GM10248 (cell line): ENCODE measurements around the gene AUTS2.

ENCODE experiments used
- CTCF ChIA-PET: fragments of 300-600 bp; sonication (Branson Sonifier 250); formaldehyde crosslinking; extraction: SDS; loops from one replicate; lab custom pipeline; 2021; ENCODE audit warnings: antibody characterized with exemption; lab: Yijun Ruan, JAX
- POLR2A ChIA-PET: fragments of 350-650 bp; sonication (Branson Sonifier 250); formaldehyde crosslinking; extraction: SDS; loops from one replicate; lab custom pipeline; 2020; ENCODE audit warnings: antibody characterized with exemption; lab: Yijun Ruan, JAX
- DNase-seq: peaks from one replicate; pipeline ENCODE4 v3.0.0; 2012; ENCODE audit errors: extremely low spot score
- TF ChIP-seq, protein P1 (sequence below): IDR thresholded peaks from 2 replicates; pipeline ENCODE4 v1.5.1; 2012; ENCODE audit warnings: mild to moderate bottlenecking, low read depth; ENCODE audit errors: extremely low read depth, missing control alignments, control extremely low read depth

The AUTS2 gene

DNA sequence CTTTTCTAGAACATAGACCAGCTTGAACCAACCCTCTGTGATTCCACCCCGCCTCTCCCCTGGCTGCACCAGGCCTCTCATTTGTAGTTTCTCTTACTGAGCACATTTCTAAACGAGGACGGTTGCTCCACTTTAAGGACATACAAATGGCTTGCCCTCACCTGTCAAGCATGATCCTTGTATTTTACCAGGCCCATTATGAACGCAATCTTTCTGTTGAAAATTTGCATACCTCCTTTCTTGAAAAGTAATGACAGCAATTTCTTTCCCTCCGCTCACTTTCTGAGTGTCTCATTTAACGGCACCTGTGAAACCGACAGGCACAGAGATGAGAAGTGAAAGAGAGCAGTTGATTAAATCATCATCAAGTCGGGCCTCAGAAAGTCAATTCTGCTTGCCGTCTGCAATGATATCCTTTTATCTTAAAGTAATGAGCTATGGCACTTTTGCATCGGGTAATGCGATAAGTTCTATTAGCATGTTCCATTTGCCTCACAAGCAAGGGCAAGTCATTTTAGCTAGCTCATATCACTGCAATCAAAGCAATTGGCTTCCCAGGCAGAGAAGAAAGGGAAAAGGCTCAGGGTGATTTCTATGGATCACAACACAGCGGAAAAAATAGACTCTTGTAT is 828.1 kb downstream of the AUTS2 start:
- CTCF ChIA-PET: interaction anchor here (0.7 to 1.2 kb wide), 2 partner anchors 9 to 35 kb away, joined by 3 read pairs; no protein-coding TSS in a partner anchor
- DNase-seq: no peak
- TF ChIP-seq, protein P1, sequence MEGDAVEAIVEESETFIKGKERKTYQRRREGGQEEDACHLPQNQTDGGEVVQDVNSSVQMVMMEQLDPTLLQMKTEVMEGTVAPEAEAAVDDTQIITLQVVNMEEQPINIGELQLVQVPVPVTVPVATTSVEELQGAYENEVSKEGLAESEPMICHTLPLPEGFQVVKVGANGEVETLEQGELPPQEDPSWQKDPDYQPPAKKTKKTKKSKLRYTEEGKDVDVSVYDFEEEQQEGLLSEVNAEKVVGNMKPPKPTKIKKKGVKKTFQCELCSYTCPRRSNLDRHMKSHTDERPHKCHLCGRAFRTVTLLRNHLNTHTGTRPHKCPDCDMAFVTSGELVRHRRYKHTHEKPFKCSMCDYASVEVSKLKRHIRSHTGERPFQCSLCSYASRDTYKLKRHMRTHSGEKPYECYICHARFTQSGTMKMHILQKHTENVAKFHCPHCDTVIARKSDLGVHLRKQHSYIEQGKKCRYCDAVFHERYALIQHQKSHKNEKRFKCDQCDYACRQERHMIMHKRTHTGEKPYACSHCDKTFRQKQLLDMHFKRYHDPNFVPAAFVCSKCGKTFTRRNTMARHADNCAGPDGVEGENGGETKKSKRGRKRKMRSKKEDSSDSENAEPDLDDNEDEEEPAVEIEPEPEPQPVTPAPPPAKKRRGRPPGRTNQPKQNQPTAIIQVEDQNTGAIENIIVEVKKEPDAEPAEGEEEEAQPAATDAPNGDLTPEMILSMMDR: no peak
- POLR2A ChIA-PET: interaction anchor here (0.6 kb wide), 1 partner anchor 18 kb away, joined by 4 read pairs; no protein-coding TSS in a partner anchor

DNA sequence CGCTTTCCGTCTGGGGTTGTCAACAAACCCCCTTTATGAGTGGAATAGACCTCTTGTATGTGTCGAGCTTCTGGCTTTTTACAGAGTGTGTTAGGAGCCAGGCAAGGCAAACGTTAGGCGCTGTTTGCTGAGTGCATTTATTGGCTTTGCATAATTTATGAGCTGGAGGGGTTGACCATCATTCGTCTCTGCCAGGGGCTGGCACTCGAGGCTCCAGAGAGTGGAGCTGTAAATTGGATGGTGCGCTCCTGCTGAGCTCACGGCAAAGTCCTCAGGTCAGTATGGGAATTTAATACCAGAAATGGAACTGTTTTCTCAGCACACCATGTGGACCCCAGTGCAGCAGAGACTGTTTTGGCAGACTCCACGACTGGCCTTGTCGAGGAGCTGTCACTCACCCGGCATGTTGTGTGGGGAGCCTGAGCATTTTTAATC is 834.3 kb downstream of the AUTS2 start:
- DNase-seq: no peak
- TF ChIP-seq, protein P1: no peak
- POLR2A ChIA-PET: no interaction called here
- CTCF ChIA-PET: interaction anchor here (0.9 to 1.3 kb wide), 5 partner anchors 8 to 19 kb away, joined by 3 to 4 read pairs (median 3); no protein-coding TSS in a partner anchor

DNA sequence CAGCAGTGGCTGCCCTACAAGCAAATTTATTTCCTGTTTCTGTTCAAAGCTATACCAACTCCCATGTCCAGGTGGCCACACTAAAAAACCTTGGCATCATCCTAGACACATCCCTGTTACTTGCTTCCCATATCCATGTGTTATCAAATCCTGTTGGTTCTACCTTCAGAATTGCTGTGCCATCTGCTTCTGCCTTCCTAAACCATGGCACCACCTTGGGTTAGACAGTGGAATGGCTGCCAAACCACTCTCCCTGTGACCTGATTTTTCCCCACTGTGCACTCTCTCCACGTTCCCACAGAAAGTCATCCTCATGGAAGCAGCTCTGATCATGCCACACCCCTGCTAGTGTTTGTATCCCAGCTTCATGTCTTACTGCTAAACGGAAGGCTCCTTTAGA is 836.1 kb downstream of the AUTS2 start:
- TF ChIP-seq, protein P1: no peak
- ChIA-PET POLR2A (no interaction called here), CTCF (interaction anchor here (1.4 kb wide), 1 partner anchor 56 kb away, joined by 4 read pairs; no protein-coding TSS in a partner anchor)
- DNase-seq: no peak

DNA sequence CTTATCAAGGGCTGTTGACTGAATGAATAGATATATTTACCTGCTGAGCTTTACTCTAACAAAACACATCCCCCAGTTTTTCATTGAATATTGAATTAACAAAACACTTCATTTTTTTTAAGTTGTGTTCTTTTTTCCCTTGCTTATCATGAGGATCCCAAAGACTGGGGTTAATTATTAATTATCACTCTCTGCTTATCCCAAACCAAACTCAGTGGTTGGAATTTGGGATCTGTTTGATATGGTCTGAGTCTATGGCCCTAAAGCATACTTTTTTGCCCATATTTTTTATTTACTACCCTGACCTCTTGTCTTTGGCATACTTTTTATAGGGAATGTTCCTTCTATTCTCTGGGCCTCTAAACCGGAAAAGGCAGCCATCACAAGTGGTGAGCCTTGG is 836.5 kb downstream of the AUTS2 start:
- POLR2A ChIA-PET: no interaction called here
- no peak for DNase-seq
- TF ChIP-seq, protein P1: no peak
- CTCF ChIA-PET: interaction anchor here (1.4 kb wide), 1 partner anchor 56 kb away, joined by 4 read pairs; no protein-coding TSS in a partner anchor

DNA sequence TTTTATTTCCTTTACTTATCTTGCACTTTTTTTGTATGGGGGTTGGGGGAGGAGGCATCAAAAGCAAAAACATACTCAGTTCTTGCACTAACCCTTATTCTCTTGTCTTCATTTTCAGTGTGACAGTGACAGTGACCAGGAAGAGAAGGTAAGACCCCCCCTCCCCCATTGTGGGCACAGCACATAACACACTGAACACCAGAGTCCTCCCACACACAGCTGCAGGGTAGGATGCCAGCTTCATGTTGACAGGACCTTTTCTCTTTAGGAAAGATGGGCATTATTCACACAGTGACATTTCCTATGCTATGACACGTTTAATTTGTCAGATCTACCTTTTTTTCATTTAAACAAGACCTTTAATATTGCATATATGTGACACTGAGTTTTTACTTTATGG is 837.4 kb downstream of the AUTS2 start:
- CTCF ChIA-PET: no interaction called here
- POLR2A ChIA-PET: no interaction called here
- TF ChIP-seq, protein P1: no peak

DNA sequence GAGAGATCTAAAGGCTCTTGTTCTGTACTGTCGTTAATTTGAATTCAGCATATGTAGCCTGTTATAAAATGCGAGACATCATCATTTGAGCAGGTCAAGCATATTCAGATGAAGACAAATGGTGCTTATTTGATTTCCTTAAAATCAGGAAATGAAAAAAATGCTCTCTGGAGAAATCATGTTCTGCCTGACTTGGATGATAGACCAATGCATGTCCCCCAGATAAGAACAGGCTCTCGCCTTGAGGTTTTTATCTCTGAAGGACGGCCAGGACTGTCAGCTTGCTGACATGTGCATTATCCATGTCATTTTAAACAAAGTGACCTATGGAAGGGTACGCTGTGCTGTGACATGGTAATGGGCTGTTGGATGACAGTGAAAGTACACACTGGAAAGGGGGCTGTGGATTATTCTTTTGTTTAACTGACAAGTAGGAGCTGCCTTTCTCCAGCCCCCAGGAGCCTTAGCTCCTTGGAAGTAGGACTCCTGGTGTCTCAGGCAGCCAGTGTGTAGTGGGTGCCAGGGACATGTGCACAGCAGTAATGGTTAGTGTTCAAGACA is 838.6 kb downstream of the AUTS2 start:
- TF ChIP-seq, protein P1: no peak
- DNase-seq: no peak
- ChIA-PET CTCF (no interaction called here), POLR2A (no interaction called here)

More for the DNA sequence above, 837.4 kb downstream of the AUTS2 start:
- no peak for DNase-seq
